ACHN (cell line): ENCODE results near the gene STAT5B.
"Not testable (repeated sequence)": the region's sequence is repeated elsewhere in the genome, so short reads cannot be mapped to it uniquely, and the experiment has no call there.

ENCODE experiments used
- DNase-seq: peaks from one replicate; pipeline ENCODE4 v3.0.0-alpha.2; 2015
- in situ Hi-C: cut with HindIII; loops from 2 replicates; pipeline ENCODE4 v1.10.0; 2017; ENCODE audit warnings: low sequenced_read_pairs, low pct_ligation_motif_present, low pct_unique_long_range_greater_than_20kb

The STAT5B gene

GRCh38 chr17:42191275-42191608 lies 84.9 kb downstream of the STAT5B start:
- in situ Hi-C loops, result no loop called here

GRCh38 chr17:42190491-42191274 lies 85.5 kb downstream of the STAT5B start:
- in situ Hi-C loops, result no loop called here
- no peak for DNase-seq

More at GRCh38 chr17:42191275-42191608, 84.9 kb downstream of the STAT5B start:
- DNase-seq, result no peak

- DNase-seq, result no peak
- in situ Hi-C loops, result no loop called here
Observed at GRCh38 chr17:42189651-42189965, 86.6 kb downstream of the STAT5B start.

GRCh38 chr17:42188749-42189650 lies 87.2 kb downstream of the STAT5B start:
- DNase-seq, result no peak
- in situ Hi-C loops, result no loop called here

- no peak for DNase-seq
- in situ Hi-C loops, result no loop called here
Observed at GRCh38 chr17:42187833-42188232, 88.4 kb downstream of the STAT5B start.

GRCh38 chr17:42186191-42186590 lies 90.0 kb downstream of the STAT5B start:
- DNase-seq, in situ Hi-C loops: not testable (repeated sequence)

GRCh38 chr17:42185621-42185930 lies 90.6 kb downstream of the STAT5B start:
- in situ Hi-C loops, result no loop called here
- no peak for DNase-seq

- no peak for DNase-seq
- in situ Hi-C loops, result no loop called here
Observed at GRCh38 chr17:42184713-42185620, 91.2 kb downstream of the STAT5B start, which contains the start of gene HCRT. TSS of gene HCRT (minus strand) at chr17:42185452. CDS start at chr17:42185365, 87 bp downstream.

GRCh38 chr17:42183741-42184711 lies 92.2 kb downstream of the STAT5B start:
- DNase-seq, result peak; percentile 82
- in situ Hi-C loops, result no loop called here

- in situ Hi-C loops, result no loop called here
- DNase-seq, result peak; percentile 53
Observed at GRCh38 chr17:42182927-42183734, 93.1 kb downstream of the STAT5B start.

- in situ Hi-C loops, result no loop called here
- DNase-seq, result no peak
Observed at GRCh38 chr17:42181851-42182207, 94.4 kb downstream of the STAT5B start.

GRCh38 chr17:42180922-42181850 lies 95.0 kb downstream of the STAT5B start, which contains the start of gene KCNH4:
TSS of gene KCNH4 (minus strand) at chr17:42181142. CDS start at chr17:42180945, 197 bp downstream.
- peak; percentile 87 for DNase-seq
- in situ Hi-C loops, result no loop called here

GRCh38 chr17:42180411-42180921 lies 95.7 kb downstream of the STAT5B start:
- in situ Hi-C loops, result no loop called here
- no peak for DNase-seq

- peak; percentile 67 for DNase-seq
- in situ Hi-C loops, result no loop called here
Observed at GRCh38 chr17:42179911-42180410, 96.2 kb downstream of the STAT5B start.

- in situ Hi-C loops, result no loop called here
- no peak for DNase-seq
Observed at GRCh38 chr17:42179335-42179734, 96.9 kb downstream of the STAT5B start.

- no peak for DNase-seq
- in situ Hi-C loops, result no loop called here
Observed at GRCh38 chr17:42178817-42179216, 97.4 kb downstream of the STAT5B start.
